Omental fat pad (tissue), 4 donors: ENCODE measurements around the gene TOX4. TPM values are rescaled to one million over a fixed set of nuclear protein-coding genes. Genes with fewer than 3 reads are reported as not detected.

Experiments used
- ATAC-seq: fragments of 150-250 bp; one replicate; pipeline ENCODE4 v1.9.1; 2016; ENCODE audit warnings: mild to moderate bottlenecking, moderate library complexity; ENCODE audit not compliant: low FRiP score
- DNase-seq: peaks from one replicate; pipeline ENCODE4 v3.0.0-alpha.2; 2019; ENCODE audit warnings: low spot score
- CTCF ChIP-seq, 3 donors: fragments of 450-650 bp; IDR thresholded peaks; one replicate each; pipeline ENCODE4 v1.5.1; 2016 to 2017; ENCODE audit warnings: antibody characterized with exemption in 3 of 3, mild to moderate bottlenecking in 3 of 3, moderate library complexity in 2 of 3
- total RNA-seq, 4 donors: library from RNA; depleted of rRNA; stranded (reverse); fragments of >200 nt; gene quantifications; one replicate each; pipeline ENCODE4 v1.1.0, GENCODE V29; 2016

The TOX4 gene
- total RNA-seq, 4 donors from 2014 or later = 37.8 to 79.6 (median 56.8) TPM

- no peak for DNase-seq
- no peak for TF ChIP-seq CTCF (IDR thresholded peaks at IDR 0.05)
- no peak for ATAC-seq
These were observed 41.7 kb downstream of the TOX4 start for GRCh38 chr14:21518725-21519124.

- no peak for TF ChIP-seq CTCF (IDR thresholded peaks at IDR 0.05)
- no peak for DNase-seq
- ATAC-seq = no peak
These were observed 43.8 kb downstream of the TOX4 start for GRCh38 chr14:21520767-21521166.

DNA sequence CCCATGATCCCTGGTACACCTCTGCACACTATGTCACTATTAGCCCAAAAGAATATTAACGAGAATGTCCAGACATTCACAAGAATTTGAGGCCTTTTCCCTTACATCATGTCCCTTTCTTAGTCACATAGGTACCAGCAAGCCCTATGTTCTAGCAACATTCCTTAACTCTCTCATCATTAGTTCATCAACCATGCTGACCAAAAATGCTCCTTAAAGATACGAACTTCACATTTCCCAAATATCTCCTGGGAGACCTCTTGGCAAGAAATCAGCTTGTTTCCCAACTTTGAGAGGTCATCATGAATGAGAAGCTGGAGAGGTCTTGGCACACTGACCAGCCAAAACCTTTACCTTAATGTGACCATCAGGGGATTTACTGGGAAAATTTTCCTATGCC lies 44.5 kb downstream of the TOX4 start:
- no peak for DNase-seq
- no peak for TF ChIP-seq CTCF (IDR thresholded peaks at IDR 0.05)
- ATAC-seq = no peak

DNA sequence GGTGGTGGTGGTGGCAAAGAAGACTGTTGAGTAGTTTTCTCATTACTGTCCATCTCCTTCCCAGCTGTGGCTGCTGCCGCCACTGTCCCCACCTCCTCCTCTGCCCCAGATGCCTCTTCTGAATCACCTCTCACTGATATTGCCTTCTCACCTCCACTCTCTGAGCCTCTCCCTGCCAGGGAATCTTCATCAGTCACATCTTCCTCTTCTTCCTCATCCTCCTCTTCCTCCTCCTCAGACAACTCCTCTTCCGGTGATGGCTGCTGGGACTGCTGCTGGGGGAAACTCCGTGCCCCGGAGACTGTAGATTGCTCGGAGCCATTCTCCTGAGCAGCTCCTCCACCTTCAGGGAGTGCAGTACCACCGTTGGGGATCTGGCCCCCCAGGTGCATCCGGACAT lies 46.2 kb downstream of the TOX4 start:
- ATAC-seq = no peak
- no peak for TF ChIP-seq CTCF (IDR thresholded peaks at IDR 0.05)
- DNase-seq = no peak

DNA sequence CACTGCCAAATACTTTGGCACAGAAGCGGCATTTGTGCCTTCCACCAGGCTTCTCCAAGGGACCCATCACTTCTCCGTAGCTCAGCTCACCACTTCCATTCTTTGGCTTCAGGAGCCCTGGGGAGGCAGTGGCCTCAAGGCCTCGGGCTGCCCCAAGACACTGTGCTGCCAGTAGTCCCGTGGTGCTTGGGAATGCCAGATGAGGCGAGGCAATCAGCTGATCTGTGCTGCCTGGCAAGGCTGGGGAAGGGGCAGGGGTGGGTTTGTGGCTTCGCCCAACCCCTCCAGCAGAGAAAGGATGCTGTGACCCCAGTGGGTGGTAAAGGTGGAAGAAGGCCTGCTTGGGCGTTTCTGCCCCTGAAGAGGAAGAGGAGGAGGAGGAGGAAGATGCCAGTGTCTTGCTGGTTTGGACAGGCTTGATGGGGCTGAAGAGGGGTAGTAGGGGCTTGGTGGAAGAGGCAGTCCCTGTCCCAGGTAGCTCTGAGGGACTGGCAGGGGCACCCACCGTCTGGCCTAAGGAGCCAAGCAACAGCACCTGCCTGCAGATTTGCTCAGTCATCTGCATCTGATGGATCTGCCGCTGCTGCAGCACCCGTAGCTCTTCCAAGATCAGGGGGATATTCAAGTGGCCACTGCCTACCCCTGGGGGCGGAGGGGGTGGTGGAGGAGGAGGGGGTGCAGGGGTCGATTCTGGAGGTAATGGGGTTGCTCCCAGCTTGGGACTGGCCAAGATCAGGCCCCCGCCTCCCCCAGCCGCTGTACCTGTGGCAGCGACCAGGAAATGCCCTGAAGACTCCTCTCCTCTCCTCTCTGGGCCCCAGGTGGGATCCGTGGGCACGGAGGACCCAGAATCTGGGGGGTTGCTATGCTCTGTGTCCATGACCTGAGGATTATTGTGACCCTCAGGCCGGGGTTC lies 47.8 kb downstream of the TOX4 start:
- ATAC-seq = no peak
- DNase-seq = no peak
- no peak for TF ChIP-seq CTCF (IDR thresholded peaks at IDR 0.05)

DNA sequence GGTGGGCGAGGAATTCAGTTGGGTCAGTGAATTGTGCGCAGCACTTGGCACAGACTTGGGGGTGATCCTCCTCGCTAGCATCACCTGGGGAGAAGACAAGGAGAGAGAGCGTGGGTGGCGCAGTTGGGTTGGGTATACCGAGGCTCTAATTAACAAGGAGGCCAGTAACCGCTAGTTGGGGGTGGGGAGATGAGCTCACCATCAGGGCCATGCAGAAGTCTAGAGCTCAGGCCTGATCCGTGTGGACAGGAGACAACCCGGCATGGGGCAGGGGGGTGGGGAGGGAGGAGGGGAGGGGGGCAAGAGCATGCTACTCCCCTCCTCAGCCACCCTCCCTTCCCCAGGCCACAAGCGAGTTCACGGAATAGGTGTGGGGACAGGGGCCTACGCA lies 48.6 kb downstream of the TOX4 start:
- no peak for TF ChIP-seq CTCF (IDR thresholded peaks at IDR 0.05)
- peak; percentile 39 for ATAC-seq
- DNase-seq = no peak
